Adrenal gland (tissue), 5 donors: ENCODE data around the gene LCAT.

Experiments used
- CTCF ChIP-seq, 6 experiments: fragments of 450-650 bp in 4 of 6; fragments of 200-600 bp in 2 of 6; sonication (generic) in 1 of 6; IDR thresholded peaks; 1 replicate in 5 of 6; 2 replicates in 1 of 6; pipeline versions ENCODE4 v1.5.1 to v1.8.0; 2016 to 2021; ENCODE audit warnings: antibody characterized with exemption in 6 of 6, mild to moderate bottlenecking in 2 of 6, moderate library complexity in 1 of 6
- POLR2A ChIP-seq, 2 donors: fragments of 450-650 bp; IDR thresholded peaks; one replicate each; pipeline ENCODE4 v1.6.1; 2017; ENCODE audit warnings: antibody characterized with exemption in 2 of 2, mild to moderate bottlenecking in 2 of 2, moderate library complexity in 1 of 2
- donor health status: DM: no; HTN: no; CAD: no.

DNA sequence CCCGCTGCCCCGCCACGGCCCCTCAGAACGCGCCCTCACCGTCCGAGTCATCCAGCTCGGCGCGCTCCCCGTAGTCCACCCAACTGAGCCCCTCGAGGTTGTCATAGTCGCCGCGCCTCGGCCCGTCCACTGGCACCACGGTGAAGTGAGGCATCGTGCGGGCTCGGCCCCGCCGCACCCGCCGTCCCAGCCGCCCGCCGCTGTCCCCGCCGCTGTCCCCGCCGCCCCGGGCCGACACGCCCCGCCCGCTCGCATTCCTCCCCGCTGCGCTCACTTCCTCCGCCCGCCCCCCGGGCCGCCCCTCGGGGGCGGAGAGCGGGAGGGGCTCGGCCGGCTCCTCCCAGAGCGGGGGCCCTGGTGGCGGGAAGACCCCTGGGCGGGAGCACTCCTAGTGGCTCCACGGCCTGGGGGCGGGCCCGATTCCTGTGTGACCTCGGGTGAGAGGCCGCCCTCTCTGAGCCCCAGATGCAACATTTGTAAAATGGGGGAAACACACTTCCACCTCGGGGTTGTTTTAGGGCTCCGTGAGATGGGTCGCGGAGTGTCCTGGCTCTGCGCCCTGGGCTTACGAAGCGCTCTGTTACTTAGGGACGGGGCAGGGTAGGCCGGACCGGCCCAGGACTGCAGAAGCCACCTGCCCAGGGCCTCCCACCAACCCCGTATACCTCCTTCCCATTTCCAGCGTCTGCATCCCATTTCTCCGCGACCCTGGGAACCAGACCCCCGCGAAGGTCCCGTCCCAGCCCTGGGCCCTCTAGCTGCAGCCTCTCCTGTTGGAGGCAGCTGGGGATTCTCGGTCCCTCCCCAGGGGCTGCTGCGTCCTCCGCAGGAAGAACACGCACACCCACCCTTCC, 24.7 kb upstream of the LCAT start, which contains the start of gene SLC12A4:
- TF ChIP-seq CTCF (IDR thresholded peaks at IDR 0.05) (peak in 1 of 6 experiments; percentile 10), POLR2A (IDR thresholded peaks at IDR 0.05) (peak; percentile 77 to 84)
